DOHH2 (cell line): ENCODE measurements around the gene FAM234A.

ENCODE experiments used
- H3F3A ChIP-seq: fragments of 200-600 bp; sonication (generic), shearing (Covaris generic); 2 replicates; pipeline ENCODE4 v1.6.0; 2016; ENCODE audit warnings: antibody characterized with exemption, mild to moderate bottlenecking; ENCODE audit not compliant: control insufficient read depth, insufficient read depth
- H3K27ac ChIP-seq: fragments of 200-600 bp; sonication (generic); 2 replicates; pipeline ENCODE4 v1.5.1; 2014; ENCODE audit warnings: low read depth, mild to moderate bottlenecking, low read length, moderate library complexity
- H3K27me3 ChIP-seq: fragments of 200-600 bp; sonication (generic); 2 replicates; pipeline ENCODE4 v1.6.1; 2014; ENCODE audit warnings: mild to moderate bottlenecking, low read length, mixed read lengths; ENCODE audit not compliant: control insufficient read depth
- H3K36me3 ChIP-seq: fragments of 200-600 bp; sonication (generic); 2 replicates; pipeline ENCODE4 v1.6.1; 2014; ENCODE audit warnings: mild to moderate bottlenecking, low read length, moderate library complexity, mixed read lengths; ENCODE audit not compliant: control insufficient read depth
- H3K4me1 ChIP-seq: fragments of 200-600 bp; sonication (generic); 2 replicates; pipeline ENCODE4 v1.6.1; 2014; ENCODE audit warnings: mild to moderate bottlenecking, low read length, mixed read lengths; ENCODE audit not compliant: control insufficient read depth
- H3K4me2 ChIP-seq: fragments of 200-600 bp; sonication (generic); 2 replicates; pipeline ENCODE4 v1.6.0; 2014; ENCODE audit warnings: mild to moderate bottlenecking, low read length, moderate library complexity
- H3K4me3 ChIP-seq: fragments of 200-600 bp; sonication (generic); 2 replicates; pipeline ENCODE4 v1.5.1; 2014; ENCODE audit warnings: mild to moderate bottlenecking, low read length, mixed read lengths
- H3K79me2 ChIP-seq: fragments of 200-600 bp; sonication (generic); 2 replicates; pipeline ENCODE4 v1.6.1; 2014; ENCODE audit warnings: mild to moderate bottlenecking, low read length, mixed read lengths; ENCODE audit not compliant: control insufficient read depth
- H3K9me2 ChIP-seq: fragments of 200-600 bp; sonication (generic); replicated peaks from 2 replicates; pipeline ENCODE4 v1.6.1; 2014; ENCODE audit warnings: mild to moderate bottlenecking, low read length, mixed read lengths; ENCODE audit not compliant: control insufficient read depth
- H3K9me3 ChIP-seq: fragments of 200-600 bp; sonication (generic); 2 replicates; pipeline ENCODE4 v1.6.1; 2014; ENCODE audit warnings: antibody characterized with exemption, low read length, mixed read lengths; ENCODE audit not compliant: control insufficient read depth, insufficient read depth
- H4K20me1 ChIP-seq: fragments of 200-600 bp; sonication (generic); 2 replicates; pipeline ENCODE4 v1.6.0; 2014; ENCODE audit warnings: low read depth, mild to moderate bottlenecking, antibody characterized with exemption, low read length, moderate library complexity; ENCODE audit not compliant: control insufficient read depth, insufficient read depth
- CTCF ChIP-seq: fragments of 200-600 bp; sonication (generic); IDR thresholded peaks from one replicate; pipeline ENCODE4 v1.5.1; 2014; ENCODE audit warnings: antibody characterized with exemption, mild to moderate bottlenecking, low read depth, low read length; ENCODE audit not compliant: poor library complexity, severe bottlenecking
- EZH2phosphoT487 ChIP-seq: fragments of 200-600 bp; sonication (generic); IDR thresholded peaks from 2 replicates; pipeline ENCODE4 v1.6.1; 2017; ENCODE audit warnings: borderline replicate concordance, mild to moderate bottlenecking, antibody characterized with exemption, low read length, moderate library complexity, mixed read lengths

FAM234A gene

GRCh38 chr16:279531-279930 is 44.9 kb downstream of the FAM234A start:
- Histone ChIP-seq H3K9me3 (no peaks in the 10 kb centered on the region), H4K20me1 (no peaks in the 10 kb centered on the region), H3K4me1 (peaks cover 3% of the 10 kb centered on the region; the same call in 1 of the 2 replicates), H3K36me3 (no peaks in the 10 kb centered on the region), H3K9me2 (no peaks in the 10 kb centered on the region), H3F3A (no peaks in the 10 kb centered on the region), H3K79me2 (no peaks in the 10 kb centered on the region), H3K4me2 (no peak overlapping the region), H3K4me3 (no peak overlapping the region), H3K27me3 (peaks cover 16% of the 10 kb centered on the region), H3K27ac (no peak overlapping the region)
- TF ChIP-seq EZH2phosphoT487 = no peak
- no peak for TF ChIP-seq CTCF

GRCh38 chr16:280005-280460 is 45.4 kb downstream of the FAM234A start:
- Histone ChIP-seq H3K79me2 (no peaks in the 10 kb centered on the region), H3K4me1 (peaks cover 5% of the 10 kb centered on the region), H4K20me1 (no peaks in the 10 kb centered on the region), H3K9me2 (no peaks in the 10 kb centered on the region), H3K36me3 (no peaks in the 10 kb centered on the region), H3F3A (no peaks in the 10 kb centered on the region), H3K27ac (no peak overlapping the region), H3K4me2 (no peak overlapping the region), H3K9me3 (no peaks in the 10 kb centered on the region), H3K27me3 (peaks cover 11% of the 10 kb centered on the region), H3K4me3 (no peak overlapping the region)
- TF ChIP-seq CTCF (no peak), EZH2phosphoT487 (no peak)

- Histone ChIP-seq H3K9me3 (no peaks in the 10 kb centered on the region), H3K79me2 (no peaks in the 10 kb centered on the region), H3K4me2 (no peak within 1 kb of the TSS), H4K20me1 (no peaks in the 10 kb centered on the region), H3K36me3 (no peaks in the 10 kb centered on the region), H3K4me3 (no peak within 1 kb of the TSS), H3K4me1 (peaks cover 8% of the 10 kb centered on the region), H3K9me2 (no peaks in the 10 kb centered on the region), H3K27ac (no peak within 1 kb of the TSS), H3K27me3 (peaks cover 8% of the 10 kb centered on the region; the same call in 1 of the 2 replicates), H3F3A (no peaks in the 10 kb centered on the region)
- TF ChIP-seq EZH2phosphoT487 (no peak), CTCF (no peak)
Measured at GRCh38 chr16:280552-280951, 45.9 kb downstream of the FAM234A start, which contains the start of gene ARHGDIG. Gene ARHGDIG (plus strand): TSS chr16:280591. CDS start chr16:280681, 90 bp downstream.
